ENCODE results near the gene ACAA1.

Gene ACAA1

DNA sequence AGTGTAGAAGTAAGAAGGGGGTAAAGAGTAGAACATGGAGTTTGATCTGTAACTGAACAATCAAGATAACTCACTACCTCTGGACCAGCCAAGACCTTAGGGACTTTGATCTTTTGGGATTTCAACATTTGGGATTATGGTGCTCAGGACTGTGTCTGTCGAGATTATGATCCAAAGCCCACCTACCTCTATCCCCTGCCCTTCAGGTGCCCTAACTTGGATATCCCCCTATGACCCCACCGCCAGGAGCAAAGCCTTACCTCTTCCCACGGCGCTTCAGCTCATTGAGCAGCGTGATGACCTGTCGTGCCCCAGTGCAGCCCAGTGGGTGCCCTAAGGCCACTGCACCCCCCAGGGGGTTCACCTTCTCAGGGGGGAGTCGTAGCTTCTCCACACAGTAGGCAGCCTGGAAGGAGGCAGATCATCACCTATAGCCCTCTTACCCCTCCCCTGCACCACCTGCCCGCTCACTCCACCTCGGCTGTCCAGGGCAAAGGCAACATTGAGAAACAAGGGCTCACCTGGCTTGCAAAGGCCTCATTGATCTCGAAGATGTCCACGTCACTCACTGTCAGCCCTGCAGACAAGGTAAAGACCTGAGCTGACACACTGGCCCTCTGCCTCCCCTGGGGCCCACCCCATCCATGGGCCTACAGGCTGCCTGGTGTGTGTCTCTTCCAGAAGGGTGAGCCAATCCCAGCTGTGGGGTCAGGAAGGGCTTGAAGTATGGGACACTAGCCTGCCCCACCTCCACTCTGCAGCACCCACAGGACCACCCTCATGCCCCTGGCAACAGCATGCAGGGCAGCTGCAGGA is 11.4 kb downstream of the ACAA1 start:
- no peak for DNase-seq
- H3K27ac ChIP-seq (ENCODE audit: insufficient read depth in 1 of 2, low read depth in 1 of 2, low read length in 2 of 2, poor library complexity in 1 of 2, severe bottlenecking in 2 of 2) = no peak overlapping the region
- CTCF ChIA-PET = interaction anchor here (1.5 to 6.4 kb wide), 3 partner anchors 8 to 39 kb away, joined by 3 to 38 read pairs (median 4); partner anchors contain the start of gene OXSR1
- no peaks in the 10 kb centered on the region for H3K4me1 ChIP-seq (ENCODE audit: control extremely low read depth in 1 of 4, control insufficient read depth in 4 of 4, insufficient read depth in 4 of 4, low read length in 3 of 4)
- peaks cover 12 to 94% (median 70%) of the 10 kb centered on the region in 4 experiments for H3K36me3 ChIP-seq (ENCODE audit: control insufficient read depth in 4 of 4, insufficient read depth in 4 of 4, low read length in 3 of 4)
- no peak overlapping the region for H3K4me3 ChIP-seq (ENCODE audit: control insufficient read depth in 1 of 7, extremely low read depth in 1 of 7, insufficient read depth in 4 of 7, low read depth in 2 of 7, low read length in 6 of 7)
- POLR2A ChIA-PET = interaction anchor here (0.7 kb wide), 1 partner anchor 207 kb away, joined by 3 read pairs; no protein-coding TSS in a partner anchor
- H3K9me3 ChIP-seq (ENCODE audit: control extremely low read depth in 1 of 5, control insufficient read depth in 4 of 5, insufficient read depth in 2 of 5, low read depth in 1 of 5, low read length in 4 of 5) = no peaks in the 10 kb centered on the region
- H3K27me3 ChIP-seq (replicated peaks in 2 of 5; ENCODE audit: control insufficient read depth in 4 of 5, insufficient read depth in 5 of 5, low read length in 4 of 5) = no peaks in the 10 kb centered on the region
- 98% methylated on average over 9 of the region's 11 CpGs for WGBS (ENCODE audit: insufficient coverage)

DNA sequence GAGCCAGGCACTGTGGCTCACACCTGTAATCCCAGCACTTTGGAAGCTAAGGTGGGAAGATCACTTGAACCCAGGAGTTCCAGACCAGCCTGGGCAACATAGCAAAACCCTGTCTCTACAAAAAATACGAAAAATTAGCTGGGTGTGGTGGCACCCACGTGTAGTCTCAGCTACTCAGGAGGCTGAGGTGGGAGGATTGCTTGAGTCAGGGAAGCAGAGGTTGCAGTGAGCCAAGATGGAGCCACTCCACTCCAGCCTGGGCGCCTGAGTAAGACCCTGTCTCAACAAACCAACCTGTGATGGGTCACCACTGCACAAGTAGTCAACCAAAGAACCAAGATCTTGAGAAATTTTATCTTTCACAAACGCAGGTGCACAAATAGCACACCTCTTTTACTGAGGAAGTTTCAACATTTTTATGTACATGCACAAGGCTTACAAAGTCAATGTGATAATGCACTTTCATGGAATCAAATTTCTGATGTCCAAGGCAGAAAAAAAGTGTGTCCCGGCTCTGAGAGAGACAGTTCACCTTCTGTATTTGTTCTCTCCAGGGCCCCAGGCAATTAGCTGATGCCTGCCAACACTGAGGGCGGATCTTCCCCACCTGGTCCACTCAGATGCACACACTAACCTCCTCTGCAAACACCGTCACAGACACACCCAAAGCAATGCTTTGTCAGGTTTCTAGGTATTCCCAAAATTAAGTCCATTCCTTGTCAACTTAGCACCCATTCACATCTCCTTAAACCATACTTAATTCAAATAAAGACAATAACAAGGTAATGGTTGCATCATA is 12.4 kb downstream of the ACAA1 start:
- Histone ChIP-seq H3K4me1 (ENCODE audit: control extremely low read depth in 1 of 4, control insufficient read depth in 4 of 4, insufficient read depth in 4 of 4, low read length in 3 of 4) (no peaks in the 10 kb centered on the region), H3K27ac (ENCODE audit: insufficient read depth in 1 of 2, low read depth in 1 of 2, low read length in 2 of 2, poor library complexity in 1 of 2, severe bottlenecking in 2 of 2) (no peak overlapping the region), H3K27me3 (replicated peaks in 2 of 5; ENCODE audit: control insufficient read depth in 4 of 5, insufficient read depth in 5 of 5, low read length in 4 of 5) (no peaks in the 10 kb centered on the region), H3K36me3 (ENCODE audit: control insufficient read depth in 4 of 4, insufficient read depth in 4 of 4, low read length in 3 of 4) (peaks cover 12 to 93% (median 71%) of the 10 kb centered on the region in 4 experiments), H3K4me3 (ENCODE audit: control insufficient read depth in 1 of 7, extremely low read depth in 1 of 7, insufficient read depth in 4 of 7, low read depth in 2 of 7, low read length in 6 of 7) (no peak overlapping the region), H3K9me3 (ENCODE audit: control extremely low read depth in 1 of 5, control insufficient read depth in 4 of 5, insufficient read depth in 2 of 5, low read depth in 1 of 5, low read length in 4 of 5) (no peaks in the 10 kb centered on the region)
- 96% methylated on average over 6 of the region's 7 CpGs for WGBS (ENCODE audit: insufficient coverage)
- CTCF ChIA-PET = interaction anchor here (1.1 to 2.1 kb wide), 2 partner anchors 40 to 222 kb away, joined by 3 to 4 read pairs; partner anchors contain the start of genes OXSR1 and XYLB
- POLR2A ChIA-PET = no interaction called here
- no peak for DNase-seq

DNA sequence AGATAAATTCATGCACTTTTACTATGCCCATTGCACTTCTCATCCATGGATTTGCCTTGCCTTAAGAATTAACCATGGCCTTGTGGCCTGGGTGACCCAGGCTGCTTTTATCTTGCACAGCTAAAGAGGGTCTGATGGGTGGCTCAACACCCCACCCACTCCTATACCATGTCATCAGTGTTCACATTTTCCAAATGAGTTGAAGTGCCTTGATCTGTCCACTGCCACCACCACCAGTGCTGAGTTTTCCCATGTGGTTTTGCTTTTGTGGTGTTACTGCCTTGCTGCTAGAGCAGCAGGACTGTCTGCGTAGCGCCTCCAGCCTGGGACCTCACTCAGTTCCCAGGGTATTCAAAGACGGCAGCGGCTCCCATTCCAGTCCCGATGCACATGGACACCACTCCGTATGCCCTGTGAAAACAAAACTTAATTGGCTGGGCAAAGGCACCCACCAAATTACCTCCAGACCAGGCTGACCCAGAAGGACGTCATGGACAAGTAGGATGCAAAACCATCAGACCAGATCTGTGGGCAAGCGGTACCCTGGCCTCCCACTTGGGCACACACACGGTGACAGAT is 14.1 kb downstream of the ACAA1 start:
- CTCF ChIA-PET = interaction anchor here (6.2 kb wide), 1 partner anchor 14 kb away, joined by 39 read pairs; no protein-coding TSS in a partner anchor
- POLR2A ChIA-PET = no interaction called here

DNA sequence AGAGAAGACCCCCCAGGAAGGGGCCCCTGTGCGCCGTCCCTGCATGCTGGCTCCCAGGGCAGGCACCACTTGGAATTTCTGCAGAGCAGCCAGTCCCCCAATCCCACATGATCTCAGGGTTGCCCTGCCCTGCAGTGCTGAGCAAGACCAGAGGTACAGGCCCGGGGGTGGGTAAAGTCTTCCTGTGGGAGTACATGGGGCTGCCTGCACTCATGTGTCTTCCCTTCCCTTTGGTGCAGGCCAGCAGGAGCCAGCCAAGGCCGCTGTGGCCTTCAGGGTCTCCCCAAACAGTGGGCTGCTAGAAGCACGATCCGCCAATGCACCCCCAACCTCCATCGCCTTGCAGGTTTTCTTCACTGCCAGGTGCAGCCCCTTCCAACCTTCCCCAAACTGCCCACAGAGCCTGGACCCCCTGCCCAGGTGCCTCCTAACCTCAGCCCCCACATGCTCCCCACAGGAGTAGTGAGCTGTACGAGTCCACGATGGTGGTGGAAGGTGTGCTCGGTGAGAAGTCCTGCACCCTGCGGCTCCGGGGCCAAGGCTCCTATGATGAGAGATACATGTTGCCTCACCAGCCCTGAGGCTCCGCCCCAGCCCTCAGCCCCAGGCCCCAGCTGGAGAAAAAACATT is 15.0 kb downstream of the ACAA1 start:
- no peaks in the 10 kb centered on the region for H3K27me3 ChIP-seq (replicated peaks in 2 of 5; ENCODE audit: control insufficient read depth in 4 of 5, insufficient read depth in 5 of 5, low read length in 4 of 5)
- DNase-seq = no peak
- H3K36me3 ChIP-seq (ENCODE audit: control insufficient read depth in 4 of 4, insufficient read depth in 4 of 4, low read length in 3 of 4) = peaks cover 7 to 80% (median 50%) of the 10 kb centered on the region in 4 experiments
- H3K27ac ChIP-seq (ENCODE audit: insufficient read depth in 1 of 2, low read depth in 1 of 2, low read length in 2 of 2, poor library complexity in 1 of 2, severe bottlenecking in 2 of 2) = no peak overlapping the region
- 97% methylated on average over 12 of the region's 13 CpGs for WGBS (ENCODE audit: insufficient coverage)
- ChIA-PET CTCF (interaction anchor here (1.9 to 8.2 kb wide), 3 partner anchors 9 to 223 kb away, joined by 6 to 54 read pairs (median 39); partner anchors contain the start of gene XYLB), POLR2A (interaction anchor here (1.6 kb wide), 1 partner anchor 10 kb away, joined by 3 read pairs; no protein-coding TSS in a partner anchor)
- no peak overlapping the region for H3K4me3 ChIP-seq (ENCODE audit: control insufficient read depth in 1 of 7, extremely low read depth in 1 of 7, insufficient read depth in 4 of 7, low read depth in 2 of 7, low read length in 6 of 7)
- no peaks in the 10 kb centered on the region for H3K9me3 ChIP-seq (ENCODE audit: control extremely low read depth in 1 of 5, control insufficient read depth in 4 of 5, insufficient read depth in 2 of 5, low read depth in 1 of 5, low read length in 4 of 5)
- H3K4me1 ChIP-seq (ENCODE audit: control extremely low read depth in 1 of 4, control insufficient read depth in 4 of 4, insufficient read depth in 4 of 4, low read length in 3 of 4) = no peaks in the 10 kb centered on the region

More for the DNA sequence above, 14.1 kb downstream of the ACAA1 start:
- Histone ChIP-seq H3K4me1 (ENCODE audit: control extremely low read depth in 1 of 4, control insufficient read depth in 4 of 4, insufficient read depth in 4 of 4, low read length in 3 of 4) (no peaks in the 10 kb centered on the region), H3K36me3 (ENCODE audit: control insufficient read depth in 4 of 4, insufficient read depth in 4 of 4, low read length in 3 of 4) (peaks cover 8 to 86% (median 59%) of the 10 kb centered on the region in 4 experiments), H3K27ac (ENCODE audit: insufficient read depth in 1 of 2, low read depth in 1 of 2, low read length in 2 of 2, poor library complexity in 1 of 2, severe bottlenecking in 2 of 2) (no peak overlapping the region), H3K9me3 (ENCODE audit: control extremely low read depth in 1 of 5, control insufficient read depth in 4 of 5, insufficient read depth in 2 of 5, low read depth in 1 of 5, low read length in 4 of 5) (no peaks in the 10 kb centered on the region), H3K4me3 (ENCODE audit: control insufficient read depth in 1 of 7, extremely low read depth in 1 of 7, insufficient read depth in 4 of 7, low read depth in 2 of 7, low read length in 6 of 7) (no peak overlapping the region), H3K27me3 (replicated peaks in 2 of 5; ENCODE audit: control insufficient read depth in 4 of 5, insufficient read depth in 5 of 5, low read length in 4 of 5) (no peaks in the 10 kb centered on the region)
- 96% methylated on average over 8 of the region's 9 CpGs for WGBS (ENCODE audit: insufficient coverage)
- DNase-seq = no peak

DNA sequence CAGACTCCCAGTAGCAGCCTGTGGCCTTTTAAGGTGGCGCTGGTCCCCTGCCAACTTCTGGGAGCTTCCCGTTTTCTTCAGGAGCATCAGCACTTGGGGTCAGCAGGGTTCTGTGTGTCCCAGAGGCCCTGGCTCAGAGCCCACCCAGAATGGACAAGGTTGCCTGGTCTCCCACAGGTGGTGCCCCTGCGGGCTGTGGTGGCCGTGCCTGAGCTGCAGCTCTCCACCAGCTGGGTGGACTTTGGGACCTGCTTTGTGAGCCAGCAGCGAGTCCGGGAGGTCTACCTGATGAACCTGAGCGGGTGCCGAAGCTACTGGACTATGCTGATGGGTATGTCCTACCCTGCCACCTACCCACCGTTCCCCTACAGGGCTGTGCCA is 15.5 kb downstream of the ACAA1 start:
- peaks cover 4 to 75% (median 46%) of the 10 kb centered on the region in 4 experiments for H3K36me3 ChIP-seq (ENCODE audit: control insufficient read depth in 4 of 4, insufficient read depth in 4 of 4, low read length in 3 of 4)
- 96% methylated on average over 8 of the region's 9 CpGs for WGBS (ENCODE audit: insufficient coverage)
- CTCF ChIA-PET = interaction anchor here (1.9 to 8.2 kb wide), 3 partner anchors 10 to 224 kb away, joined by 6 to 54 read pairs (median 39); partner anchors contain the start of gene XYLB
- no peaks in the 10 kb centered on the region for H3K9me3 ChIP-seq (ENCODE audit: control extremely low read depth in 1 of 5, control insufficient read depth in 4 of 5, insufficient read depth in 2 of 5, low read depth in 1 of 5, low read length in 4 of 5)
- POLR2A ChIA-PET = interaction anchor here (1.6 kb wide), 1 partner anchor 10 kb away, joined by 3 read pairs; no protein-coding TSS in a partner anchor
- DNase-seq = no peak
- H3K27me3 ChIP-seq (replicated peaks in 2 of 5; ENCODE audit: control insufficient read depth in 4 of 5, insufficient read depth in 5 of 5, low read length in 4 of 5) = no peaks in the 10 kb centered on the region
- H3K4me1 ChIP-seq (ENCODE audit: control extremely low read depth in 1 of 4, control insufficient read depth in 4 of 4, insufficient read depth in 4 of 4, low read length in 3 of 4) = no peaks in the 10 kb centered on the region
- H3K27ac ChIP-seq (ENCODE audit: insufficient read depth in 1 of 2, low read depth in 1 of 2, low read length in 2 of 2, poor library complexity in 1 of 2, severe bottlenecking in 2 of 2) = no peak overlapping the region
- no peak overlapping the region for H3K4me3 ChIP-seq (ENCODE audit: control insufficient read depth in 1 of 7, extremely low read depth in 1 of 7, insufficient read depth in 4 of 7, low read depth in 2 of 7, low read length in 6 of 7)

DNA sequence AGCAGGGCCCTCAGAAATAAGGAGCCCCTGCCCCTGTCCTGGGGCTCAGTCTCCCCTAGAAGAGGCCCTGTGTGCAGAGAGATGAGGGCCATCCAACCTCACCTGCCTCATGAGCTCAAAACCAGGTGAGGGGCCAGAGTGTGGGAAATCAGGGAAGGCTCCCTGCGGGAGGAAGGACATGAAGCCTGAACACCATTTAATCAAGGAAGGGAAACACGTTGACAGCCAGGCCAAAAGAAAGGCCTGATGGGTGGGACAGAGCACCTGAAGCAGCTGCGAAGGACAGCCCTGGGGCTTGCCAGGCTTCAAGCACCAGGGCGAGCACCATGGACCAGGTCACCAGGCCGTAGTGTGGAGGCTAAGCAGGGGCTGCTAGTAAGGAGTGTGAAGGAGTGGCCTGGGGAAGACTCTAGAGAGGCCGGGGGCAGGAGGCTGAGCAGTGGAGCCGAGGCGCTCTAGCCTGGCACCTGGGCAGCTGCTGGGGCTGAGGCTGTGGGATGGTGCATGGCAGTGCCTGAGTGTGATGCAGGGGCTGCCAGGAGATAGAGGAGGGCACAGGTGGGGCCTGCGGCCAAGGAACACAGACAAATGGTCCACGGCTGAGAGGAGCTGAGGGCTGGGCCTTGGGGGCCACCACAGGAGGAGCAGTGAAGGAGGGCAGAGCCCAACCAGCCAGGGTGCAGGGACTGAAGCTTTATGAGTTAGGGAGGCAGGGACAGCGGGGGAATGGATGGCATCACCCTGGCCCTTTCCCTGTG is 16.1 kb downstream of the ACAA1 start:
- Histone ChIP-seq H3K27me3 (replicated peaks in 2 of 5; ENCODE audit: control insufficient read depth in 4 of 5, insufficient read depth in 5 of 5, low read length in 4 of 5) (no peaks in the 10 kb centered on the region), H3K9me3 (ENCODE audit: control extremely low read depth in 1 of 5, control insufficient read depth in 4 of 5, insufficient read depth in 2 of 5, low read depth in 1 of 5, low read length in 4 of 5) (no peaks in the 10 kb centered on the region), H3K27ac (ENCODE audit: insufficient read depth in 1 of 2, low read depth in 1 of 2, low read length in 2 of 2, poor library complexity in 1 of 2, severe bottlenecking in 2 of 2) (no peak overlapping the region), H3K4me3 (ENCODE audit: control insufficient read depth in 1 of 7, extremely low read depth in 1 of 7, insufficient read depth in 4 of 7, low read depth in 2 of 7, low read length in 6 of 7) (no peak overlapping the region), H3K4me1 (ENCODE audit: control extremely low read depth in 1 of 4, control insufficient read depth in 4 of 4, insufficient read depth in 4 of 4, low read length in 3 of 4) (peaks cover 0 to 5% (median 3%) of the 10 kb centered on the region in 4 experiments), H3K36me3 (ENCODE audit: control insufficient read depth in 4 of 4, insufficient read depth in 4 of 4, low read length in 3 of 4) (peaks cover 4 to 69% (median 43%) of the 10 kb centered on the region in 4 experiments)
- no peak for DNase-seq
- WGBS (ENCODE audit: insufficient coverage) = 97% methylated on average over 11 of the region's 11 CpGs
- ChIA-PET CTCF (interaction anchor here (0.6 to 8.2 kb wide), 5 partner anchors 10 to 266 kb away, joined by 3 to 54 read pairs (median 6); partner anchors contain the start of gene XYLB), POLR2A (interaction anchor here (1.6 kb wide), 1 partner anchor 9 kb away, joined by 3 read pairs; no protein-coding TSS in a partner anchor)

All from common myeloid progenitor, CD34-positive (primary cell).